ENCODE data around the gene USP9X.
"Not testable (repeated sequence)": the region's sequence is repeated elsewhere in the genome, so short reads cannot be mapped to it uniquely, and the experiment has no call there.

USP9X gene, protein sequence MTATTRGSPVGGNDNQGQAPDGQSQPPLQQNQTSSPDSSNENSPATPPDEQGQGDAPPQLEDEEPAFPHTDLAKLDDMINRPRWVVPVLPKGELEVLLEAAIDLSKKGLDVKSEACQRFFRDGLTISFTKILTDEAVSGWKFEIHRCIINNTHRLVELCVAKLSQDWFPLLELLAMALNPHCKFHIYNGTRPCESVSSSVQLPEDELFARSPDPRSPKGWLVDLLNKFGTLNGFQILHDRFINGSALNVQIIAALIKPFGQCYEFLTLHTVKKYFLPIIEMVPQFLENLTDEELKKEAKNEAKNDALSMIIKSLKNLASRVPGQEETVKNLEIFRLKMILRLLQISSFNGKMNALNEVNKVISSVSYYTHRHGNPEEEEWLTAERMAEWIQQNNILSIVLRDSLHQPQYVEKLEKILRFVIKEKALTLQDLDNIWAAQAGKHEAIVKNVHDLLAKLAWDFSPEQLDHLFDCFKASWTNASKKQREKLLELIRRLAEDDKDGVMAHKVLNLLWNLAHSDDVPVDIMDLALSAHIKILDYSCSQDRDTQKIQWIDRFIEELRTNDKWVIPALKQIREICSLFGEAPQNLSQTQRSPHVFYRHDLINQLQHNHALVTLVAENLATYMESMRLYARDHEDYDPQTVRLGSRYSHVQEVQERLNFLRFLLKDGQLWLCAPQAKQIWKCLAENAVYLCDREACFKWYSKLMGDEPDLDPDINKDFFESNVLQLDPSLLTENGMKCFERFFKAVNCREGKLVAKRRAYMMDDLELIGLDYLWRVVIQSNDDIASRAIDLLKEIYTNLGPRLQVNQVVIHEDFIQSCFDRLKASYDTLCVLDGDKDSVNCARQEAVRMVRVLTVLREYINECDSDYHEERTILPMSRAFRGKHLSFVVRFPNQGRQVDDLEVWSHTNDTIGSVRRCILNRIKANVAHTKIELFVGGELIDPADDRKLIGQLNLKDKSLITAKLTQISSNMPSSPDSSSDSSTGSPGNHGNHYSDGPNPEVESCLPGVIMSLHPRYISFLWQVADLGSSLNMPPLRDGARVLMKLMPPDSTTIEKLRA (N-terminal part only)

DNA sequence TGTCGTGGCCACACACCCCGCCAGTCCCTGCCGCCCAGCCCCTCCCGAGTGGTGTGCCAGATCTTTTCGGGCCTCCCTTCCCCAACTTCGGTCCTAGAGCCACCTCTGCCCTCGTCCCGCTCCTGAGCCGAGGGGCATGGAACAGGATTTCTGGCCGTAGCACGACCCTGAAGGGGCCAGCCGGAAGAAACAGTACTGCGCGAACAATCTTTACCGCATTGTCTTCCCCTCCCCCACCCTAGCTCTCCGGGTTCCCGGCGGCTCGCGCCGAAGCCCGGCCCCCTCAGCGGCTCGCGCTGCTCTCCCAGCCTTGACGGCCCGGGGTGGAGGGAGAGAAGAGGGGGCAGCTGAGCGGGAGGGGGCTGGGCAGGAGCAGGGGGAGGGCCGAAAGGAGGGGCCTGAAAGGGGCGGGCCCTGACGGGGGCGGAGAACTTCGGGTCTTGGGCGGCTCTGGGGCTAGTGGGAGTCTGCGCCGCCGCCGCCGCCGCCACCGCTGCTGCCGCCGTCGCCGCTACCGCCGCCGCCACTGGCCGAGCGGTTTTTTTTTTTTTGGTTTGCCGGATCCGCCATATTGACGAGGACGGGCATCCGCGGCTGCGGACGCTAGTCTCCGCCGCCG is at the start of gene USP9X:
Gene USP9X (plus strand): TSS at position 553 of the 619 bp plus-strand sequence. CDS start 38,184 bp downstream, outside the sequence.
- peak; percentile 11 for DNase-seq

DNA sequence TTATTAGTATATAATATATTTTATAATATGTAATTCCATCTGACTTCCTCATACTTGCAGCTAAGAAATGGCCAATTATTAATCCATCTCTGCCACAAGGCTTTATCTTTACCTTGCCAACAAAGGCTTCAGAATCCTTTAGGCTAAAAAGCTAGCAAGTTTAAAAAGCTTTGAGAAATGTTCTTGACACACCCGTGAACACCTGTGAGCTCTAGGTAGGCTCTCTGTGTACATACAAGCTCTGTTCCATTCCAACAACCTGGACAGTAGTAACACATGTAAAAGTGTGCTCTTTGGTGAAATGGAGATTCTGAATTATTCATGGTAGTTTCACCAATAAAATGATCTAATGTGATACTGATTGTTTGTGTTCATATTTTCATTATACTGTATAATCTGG is 49.7 kb upstream of the USP9X start:
- DNase-seq: no peak

DNA sequence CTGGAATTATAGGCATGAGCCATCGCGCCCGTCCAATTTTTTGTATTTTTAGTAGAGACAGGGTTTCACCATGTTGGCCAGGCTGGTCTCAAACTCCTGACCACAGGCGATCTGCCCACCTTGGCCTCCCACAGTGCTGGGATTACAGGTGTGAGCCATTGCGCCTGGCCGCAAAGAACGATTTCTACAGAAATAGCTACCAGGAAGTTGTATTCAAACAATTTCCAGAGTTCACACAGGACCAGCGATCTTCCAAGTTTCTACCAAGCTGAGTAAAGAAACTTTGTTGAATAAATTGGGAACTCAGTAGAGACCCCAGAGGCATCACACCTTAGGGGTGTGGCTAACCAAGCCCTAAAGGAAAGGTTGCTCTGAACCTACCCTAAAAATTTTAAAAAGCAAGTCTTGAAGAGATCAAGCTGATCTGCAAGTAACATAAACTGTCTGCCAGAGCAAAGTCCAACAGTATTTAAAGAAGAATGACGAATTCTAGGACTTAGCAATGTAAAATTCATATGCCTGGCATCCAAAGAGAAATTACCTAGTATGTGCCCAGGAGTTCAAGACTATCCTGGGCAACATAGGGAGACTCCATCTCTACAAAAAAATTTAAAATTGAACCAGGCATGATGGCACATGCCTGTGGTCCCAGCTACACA is 48.4 kb upstream of the USP9X start:
- no peak for DNase-seq

DNA sequence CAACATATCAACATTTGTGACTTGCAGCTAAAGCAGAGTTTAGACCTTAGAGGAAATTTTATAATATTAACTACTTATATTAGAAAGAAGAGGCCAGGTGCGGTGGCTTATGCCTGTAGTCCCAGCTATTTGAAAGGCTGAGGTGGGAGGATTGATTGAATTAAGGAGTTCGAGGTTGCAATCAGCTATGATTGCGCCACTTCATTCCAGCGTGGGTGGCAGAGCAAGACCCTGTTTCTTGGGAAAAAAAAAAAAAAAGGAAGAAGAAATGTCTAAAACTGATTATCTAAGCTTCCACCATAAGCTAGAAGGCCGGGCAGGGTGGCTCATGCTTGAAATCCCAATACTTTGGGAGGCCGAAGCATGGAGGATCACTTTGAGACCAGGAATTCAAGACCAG is 42.0 kb upstream of the USP9X start:
- DNase-seq: no peak

DNA sequence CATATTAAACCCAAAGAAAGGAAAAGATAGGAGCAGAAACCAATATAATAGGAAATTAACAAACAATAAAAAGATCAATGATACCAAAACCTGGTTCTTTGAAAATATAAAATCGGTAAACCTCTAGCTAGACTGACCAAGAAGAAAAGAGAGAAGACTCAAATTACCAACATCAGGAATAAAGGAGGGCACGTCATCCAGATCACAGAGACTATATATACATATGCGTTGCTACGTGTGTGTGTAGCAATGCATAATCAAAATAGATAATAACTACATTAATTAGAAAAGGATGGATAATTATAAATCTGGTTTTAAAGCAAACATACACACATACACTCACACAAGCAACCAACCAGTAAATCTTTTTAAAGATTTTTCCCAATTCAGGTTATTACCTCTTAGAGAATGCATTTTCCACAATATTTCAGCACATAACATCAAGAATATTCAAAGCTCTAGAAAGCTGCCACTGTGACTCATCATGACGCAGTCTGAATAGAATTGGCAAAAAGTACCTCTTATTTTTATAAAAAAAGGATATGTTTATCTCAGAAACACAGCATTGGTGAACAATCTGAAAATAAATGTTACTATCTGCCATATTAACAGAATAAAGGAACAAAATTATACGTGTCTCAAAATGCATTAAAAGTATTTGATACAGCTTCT is 41.4 kb upstream of the USP9X start:
- DNase-seq: no peak

DNA sequence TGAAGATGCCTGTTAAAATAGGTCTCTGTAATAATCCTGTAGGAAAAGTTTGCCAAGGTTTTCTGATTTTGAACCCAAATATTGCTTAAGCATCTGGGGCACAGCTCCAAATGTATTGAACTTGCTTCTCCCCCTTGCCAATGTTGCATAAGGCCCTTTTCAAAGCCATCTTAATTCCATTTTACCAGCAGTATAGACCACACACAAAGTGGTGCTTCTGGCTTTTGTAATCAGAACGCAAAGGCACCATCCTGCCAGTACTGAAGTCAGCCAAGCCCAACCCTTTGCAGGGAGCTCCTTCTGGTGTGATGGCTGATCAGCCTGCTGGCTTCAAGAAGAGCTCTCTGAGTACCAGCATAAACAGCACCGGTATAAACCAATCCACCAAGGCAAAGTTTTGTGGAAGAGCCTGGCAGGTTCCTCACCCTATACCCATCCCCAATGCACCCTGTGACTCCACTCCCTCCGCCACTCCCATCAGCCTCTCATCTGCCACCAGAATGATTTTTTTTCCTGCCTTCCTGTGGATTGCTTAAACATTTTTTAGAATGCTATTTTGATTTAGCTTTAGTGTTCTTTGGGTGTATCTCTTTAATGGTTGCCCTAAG is 39.2 kb upstream of the USP9X start:
- DNase-seq: no peak

DNA sequence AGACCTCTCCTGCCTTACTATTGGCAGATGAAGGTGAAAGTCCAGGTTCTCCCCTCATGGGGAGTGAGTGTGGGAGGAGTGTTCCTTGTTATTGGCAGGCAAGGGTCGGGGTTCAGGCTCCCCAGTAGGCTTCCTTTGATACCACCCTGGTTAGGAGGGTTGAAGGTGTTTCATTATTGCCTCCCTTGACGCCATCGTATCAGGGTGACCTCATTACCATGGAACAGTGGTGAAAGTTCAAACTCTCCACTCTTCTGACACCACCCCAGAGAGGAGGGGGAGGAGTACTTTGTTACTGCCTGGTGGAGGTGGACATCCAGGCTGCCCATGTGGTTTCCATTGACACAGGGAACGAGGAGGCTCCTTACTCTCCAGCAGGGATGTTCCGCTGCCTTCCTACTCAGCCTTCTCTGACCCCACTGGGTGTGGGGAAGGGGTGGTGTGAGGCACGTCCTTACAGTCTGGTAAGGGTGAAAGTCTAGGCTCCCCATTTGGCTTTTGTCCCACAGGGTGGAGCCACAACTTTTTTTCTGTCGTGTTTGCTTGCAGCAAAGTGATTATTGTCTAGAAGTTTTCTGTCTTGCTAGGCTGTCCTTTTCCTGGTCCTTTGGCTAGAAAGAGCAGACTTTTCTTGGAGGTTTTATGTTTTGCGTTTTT is 37.2 kb upstream of the USP9X start:
- DNase-seq: no peak

DNA sequence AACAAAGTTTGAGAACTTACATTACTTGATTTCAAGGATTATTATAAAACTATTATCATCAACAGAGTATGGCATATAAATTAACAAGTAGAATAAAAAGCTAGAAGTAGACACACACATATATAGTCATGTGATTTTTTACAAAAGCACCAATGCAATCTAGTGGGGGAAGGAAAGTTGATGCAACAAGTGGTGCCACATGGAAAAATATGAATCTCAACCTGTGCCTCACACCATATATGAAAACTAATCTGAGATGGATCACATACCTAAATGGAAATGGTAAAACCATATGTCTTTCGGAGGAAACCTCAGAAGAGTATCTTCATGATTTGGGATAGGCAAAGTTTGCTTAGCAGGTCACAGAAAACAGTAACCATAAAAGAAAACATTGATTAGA is 34.9 kb upstream of the USP9X start:
- no peak for DNase-seq

DNA sequence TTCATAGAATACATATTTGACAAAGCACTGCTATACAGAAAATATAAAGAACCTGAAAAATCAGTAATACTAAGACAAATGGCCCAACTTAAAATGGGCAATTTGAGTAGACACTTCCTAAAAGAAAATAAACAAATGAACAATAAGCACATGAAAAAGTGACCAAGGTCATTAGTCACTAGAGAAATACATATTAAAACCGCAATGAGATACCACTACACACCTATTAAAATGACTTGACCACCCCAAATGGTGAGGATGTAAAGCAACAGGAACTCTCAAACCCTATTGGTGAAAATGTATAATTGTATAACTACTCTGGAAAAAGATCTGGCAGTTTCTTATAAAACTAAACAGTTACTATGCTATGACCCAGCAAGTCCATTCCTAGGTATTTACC is 34.0 kb upstream of the USP9X start:
- no peak for DNase-seq

DNA sequence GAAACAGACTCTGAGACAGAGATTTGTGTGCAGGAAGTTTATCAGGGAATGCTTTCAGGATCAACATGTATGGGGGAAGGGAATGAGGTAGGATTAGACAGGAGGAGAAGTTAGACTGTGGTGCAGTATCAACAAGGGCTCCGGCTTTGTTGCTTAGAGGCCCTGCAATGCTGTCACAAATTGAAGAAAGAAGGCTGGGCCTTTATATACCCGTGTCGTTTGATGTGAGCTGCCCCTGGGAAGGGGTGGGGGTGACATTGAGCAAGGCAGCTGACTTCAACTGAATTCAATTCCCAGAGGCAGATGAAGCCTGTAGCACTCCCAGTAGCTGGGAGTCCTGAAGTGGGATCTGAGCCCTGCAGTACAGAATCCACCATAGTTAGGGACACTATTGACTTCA is 29.5 kb upstream of the USP9X start:
- DNase-seq: no peak

DNA sequence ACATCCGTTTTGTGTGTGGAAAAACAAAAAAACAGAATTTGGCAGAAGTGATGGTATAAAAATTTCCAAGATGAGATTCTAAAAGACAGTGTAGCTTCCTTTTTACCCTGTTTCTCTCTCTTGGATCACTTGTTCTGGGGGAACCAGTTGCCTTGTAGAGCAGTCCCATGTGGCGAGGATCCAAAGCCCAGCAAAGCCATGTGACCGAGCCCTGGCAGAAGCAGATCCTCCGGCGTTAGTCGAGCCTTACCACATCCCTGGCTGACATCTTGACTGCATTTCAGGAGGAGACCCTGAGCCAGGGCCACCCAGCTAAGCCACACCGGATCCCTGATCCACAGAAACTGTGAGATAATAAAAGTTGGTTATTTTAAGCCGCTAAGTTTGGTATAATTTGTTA is 22.0 kb upstream of the USP9X start:
- not testable (repeated sequence) for DNase-seq

DNA sequence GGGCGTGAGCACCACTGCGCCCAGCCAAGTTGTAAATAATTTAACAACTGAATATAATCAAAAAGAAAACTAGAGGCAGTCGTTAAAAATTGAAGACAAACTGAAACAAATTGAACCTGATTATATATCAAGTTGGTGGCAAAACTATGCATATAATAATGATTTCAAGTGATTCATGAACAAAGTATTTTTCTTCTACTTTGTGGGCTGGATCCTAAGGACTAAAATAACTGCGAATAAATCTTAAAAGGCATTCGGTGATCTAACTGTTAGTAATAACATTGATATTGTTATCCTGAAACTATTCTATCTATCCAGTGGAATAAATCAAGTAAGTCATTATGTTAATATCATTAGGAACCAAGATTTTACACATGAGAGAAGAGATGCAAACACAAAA is 21.2 kb upstream of the USP9X start:
- DNase-seq: no peak

DNA sequence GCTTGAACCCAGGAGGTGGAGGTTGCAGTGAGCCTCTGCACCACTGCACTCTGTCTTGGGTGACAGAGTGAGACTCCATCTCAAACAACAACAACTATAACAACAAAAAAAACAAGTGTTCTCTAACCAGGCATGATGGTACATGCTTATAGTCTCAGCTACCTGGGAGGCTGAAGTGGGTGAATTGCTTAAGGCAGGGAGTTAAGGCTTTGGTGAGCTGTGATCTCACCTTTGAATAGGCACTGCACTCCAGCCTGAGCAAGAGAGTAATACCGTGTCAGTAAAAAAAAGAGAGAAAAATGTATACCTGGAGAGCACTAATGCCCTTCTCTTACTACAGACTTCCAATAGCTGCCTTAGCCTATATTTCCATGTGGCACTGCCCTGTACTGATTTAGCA is 18.9 kb upstream of the USP9X start:
- DNase-seq: no peak

DNA sequence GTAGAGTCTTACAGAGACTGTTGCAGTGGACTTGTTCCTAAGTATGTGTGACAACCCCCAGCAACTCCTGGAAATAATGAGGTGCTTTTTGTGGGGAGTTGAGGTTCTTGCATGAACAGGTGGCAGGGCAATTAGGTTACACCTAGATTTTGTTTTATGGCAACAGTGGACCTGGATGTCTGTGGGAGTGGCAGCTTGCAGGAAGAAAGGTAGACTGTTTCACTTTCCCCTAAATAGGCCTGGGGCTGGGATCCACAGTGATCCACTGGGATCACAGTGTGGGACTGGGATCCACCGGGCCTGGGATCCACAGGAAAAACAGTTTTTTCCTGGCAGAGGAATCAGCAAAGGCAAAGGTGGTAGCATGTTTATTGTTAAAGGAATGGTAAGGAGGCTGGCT is 18.3 kb upstream of the USP9X start:
- DNase-seq: no peak

DNA sequence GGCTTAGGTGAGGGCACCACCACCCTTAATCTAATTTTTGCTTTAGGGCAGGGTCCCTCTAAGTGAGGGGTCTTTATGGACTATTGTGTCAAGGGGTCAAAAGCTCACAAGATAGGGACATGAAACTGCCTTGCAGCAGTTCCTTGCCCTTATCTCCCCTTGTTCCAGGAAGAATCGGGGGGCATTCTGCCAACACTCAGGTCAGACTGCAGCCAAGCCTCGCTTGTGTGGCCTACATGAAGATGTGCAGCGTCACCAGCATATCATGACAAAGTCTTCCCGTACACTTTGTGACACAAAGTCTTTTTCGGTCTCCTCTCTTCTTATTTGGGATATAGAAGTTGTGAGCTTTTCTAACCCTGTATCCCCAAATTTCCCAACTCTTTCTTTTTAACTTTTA is 17.5 kb upstream of the USP9X start:
- no peak for DNase-seq

DNA sequence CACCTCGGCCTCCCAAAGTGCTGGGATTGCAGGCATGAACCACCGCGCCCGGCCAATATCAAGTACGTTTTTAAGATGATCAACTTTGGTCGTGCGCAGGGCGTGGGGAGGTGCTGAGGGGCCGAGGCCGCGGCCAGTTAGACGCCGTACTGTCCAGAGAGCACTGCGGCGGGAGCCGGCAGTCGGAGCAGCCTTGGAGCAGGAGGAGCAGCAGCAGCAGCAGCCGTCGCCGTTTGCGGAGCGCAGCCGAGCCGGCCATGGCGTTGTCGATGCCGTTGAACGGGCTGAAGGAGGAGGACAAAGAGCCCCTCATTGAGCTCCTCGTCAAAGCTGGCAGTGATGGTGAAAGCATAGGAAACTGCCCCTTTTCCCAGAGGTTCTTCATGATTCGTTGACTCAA is 8.5 kb upstream of the USP9X start:
- DNase-seq: no peak

DNA sequence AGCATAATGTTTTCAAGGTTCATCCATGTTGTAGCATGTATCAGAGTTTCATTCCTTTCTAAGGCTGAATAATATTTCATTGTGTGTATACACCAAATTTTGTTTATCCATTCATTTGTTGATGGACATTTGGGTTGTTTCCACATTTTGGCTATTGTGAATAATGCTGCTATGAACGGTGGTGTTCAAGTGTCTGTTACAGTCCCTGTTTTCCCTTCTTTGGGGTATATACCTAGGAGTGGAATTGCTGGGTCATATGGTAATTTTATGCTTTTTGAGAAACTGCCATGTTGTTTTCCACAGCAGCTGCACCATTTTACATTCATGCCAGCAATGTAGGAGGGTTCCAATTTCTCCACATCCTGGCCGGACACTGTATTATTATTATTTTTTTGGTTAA is 3.4 kb upstream of the USP9X start:
- DNase-seq: no peak

DNA sequence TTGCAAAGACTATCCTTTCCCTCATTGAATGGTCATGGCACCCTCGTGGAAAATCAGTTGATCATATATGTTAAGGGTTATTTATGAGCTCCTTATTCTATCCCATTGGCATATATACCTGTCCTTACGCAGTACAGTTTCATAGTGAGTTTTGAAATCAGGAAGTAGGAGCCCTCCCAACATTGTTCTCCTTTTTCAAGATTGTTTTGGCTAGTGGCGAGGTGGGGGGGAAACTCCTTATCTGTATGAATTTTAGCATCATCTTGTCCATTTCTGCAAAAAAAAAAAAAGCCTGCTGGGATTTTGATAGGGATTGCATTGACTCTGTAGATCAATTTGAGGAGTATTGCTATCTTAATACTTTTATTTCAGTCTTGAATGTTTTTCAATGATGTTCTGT is 2.5 kb upstream of the USP9X start:
- no peak for DNase-seq

DNA sequence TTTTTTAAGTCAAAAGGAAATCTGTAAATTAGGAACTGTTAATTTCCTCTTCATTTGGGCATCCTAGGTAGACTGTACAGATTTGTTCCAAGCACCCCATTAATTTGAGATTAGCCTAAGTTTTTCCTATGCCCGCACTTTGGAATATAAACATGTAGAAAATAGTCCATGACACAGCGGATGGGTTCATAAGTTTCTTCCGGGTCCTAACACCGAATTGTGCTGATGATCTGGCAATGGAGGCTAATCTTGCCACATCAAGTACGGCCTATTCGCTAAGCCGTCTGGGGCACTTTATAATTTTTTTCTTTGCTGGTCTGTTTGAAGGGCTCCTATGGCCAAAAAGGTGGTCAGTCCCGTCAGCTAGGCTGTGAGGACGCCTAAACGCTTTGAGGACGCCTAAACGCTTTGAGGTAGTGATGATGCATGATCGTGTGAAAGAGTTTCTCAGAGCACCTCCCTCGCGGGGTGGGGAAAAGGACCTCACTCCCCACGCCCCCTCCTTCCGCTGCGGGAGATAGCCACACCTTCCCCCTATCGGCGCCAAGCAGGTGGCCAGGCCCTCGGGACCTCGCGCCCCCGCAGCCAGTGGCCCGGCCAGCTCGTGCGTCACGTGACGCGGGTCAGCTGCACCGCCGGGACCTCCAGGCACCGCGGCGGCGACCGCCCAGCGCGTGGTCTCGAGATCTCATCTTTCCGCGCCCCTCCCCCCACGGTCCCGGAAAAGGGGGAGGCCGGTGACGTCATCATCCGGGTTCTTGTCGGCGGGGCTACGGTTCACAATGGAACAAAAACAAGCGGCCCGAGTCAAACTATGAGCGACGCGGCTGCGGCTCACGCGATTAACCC is 977 bp upstream of the USP9X start:
- DNase-seq: peak; percentile 68

DNA sequence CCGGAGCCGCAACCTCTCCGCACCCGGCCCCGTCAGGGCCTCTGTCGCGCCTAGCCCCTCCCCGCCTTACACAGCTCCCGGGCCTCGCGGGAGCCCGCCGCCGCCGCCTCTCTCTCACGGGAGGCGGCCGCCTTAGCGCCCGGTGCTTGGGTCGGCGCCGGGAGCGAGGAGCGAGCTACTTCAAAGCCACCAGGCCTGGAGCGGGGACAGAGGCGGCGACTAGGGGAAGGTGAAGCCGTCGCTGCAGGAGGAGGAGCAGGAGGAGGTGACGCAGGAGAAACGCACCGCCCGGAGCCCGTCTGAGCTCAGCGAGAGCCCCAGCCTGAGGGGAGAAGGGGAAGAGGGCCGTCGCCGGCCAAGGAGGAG is 250 bp downstream of the USP9X start:
- DNase-seq: no peak
